ENCODE results near the gene TRAPPC10.

DNA sequence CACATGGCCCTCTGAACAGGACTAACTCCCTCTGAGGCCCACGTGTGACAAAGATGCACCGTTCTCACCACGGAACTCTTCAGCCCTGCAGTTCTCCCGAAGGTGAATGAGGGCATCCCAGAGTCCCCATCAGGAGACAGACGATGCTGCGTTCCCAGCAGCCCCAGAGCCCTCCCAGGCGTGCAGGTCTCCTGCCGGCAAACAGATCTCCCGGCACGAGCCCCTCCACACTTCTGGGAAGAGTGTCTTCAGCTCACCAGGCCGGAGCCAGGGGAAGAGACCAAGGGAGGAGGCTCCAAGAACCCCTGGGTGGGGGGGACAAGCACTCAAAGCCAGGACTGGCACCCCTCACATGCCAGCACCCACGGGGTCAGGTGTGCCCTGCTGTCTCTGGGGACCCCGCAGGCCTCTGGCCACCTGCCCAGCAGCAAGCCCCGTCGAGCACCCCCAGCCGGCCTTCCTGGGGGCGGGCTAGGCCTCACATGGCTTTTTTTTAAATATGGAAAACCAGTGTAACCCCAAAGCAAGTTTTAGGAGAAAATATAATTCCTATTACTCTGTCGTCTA is 45.1 kb upstream of the TRAPPC10 start:
- TF ChIP-seq GATA3 (IDR thresholded peaks at IDR 0.05; ENCODE audit: low read depth, low read length) = no peak
- TF ChIP-seq GATA2 (IDR thresholded peaks at IDR 0.05; ENCODE audit: low read depth, low read length) = no peak
